NCI-H187 (cell line): Measurements from ENCODE around the gene URB1.
"Not testable (repeated sequence)": the region's sequence is repeated elsewhere in the genome, so short reads cannot be mapped to it uniquely, and the experiment has no call there.

Experiments
- DNase-seq, 2 experiments: peaks; one replicate each; lab custom pipeline; 2025; lab: John Stamatoyannopoulos, UW

The URB1 gene

DNA sequence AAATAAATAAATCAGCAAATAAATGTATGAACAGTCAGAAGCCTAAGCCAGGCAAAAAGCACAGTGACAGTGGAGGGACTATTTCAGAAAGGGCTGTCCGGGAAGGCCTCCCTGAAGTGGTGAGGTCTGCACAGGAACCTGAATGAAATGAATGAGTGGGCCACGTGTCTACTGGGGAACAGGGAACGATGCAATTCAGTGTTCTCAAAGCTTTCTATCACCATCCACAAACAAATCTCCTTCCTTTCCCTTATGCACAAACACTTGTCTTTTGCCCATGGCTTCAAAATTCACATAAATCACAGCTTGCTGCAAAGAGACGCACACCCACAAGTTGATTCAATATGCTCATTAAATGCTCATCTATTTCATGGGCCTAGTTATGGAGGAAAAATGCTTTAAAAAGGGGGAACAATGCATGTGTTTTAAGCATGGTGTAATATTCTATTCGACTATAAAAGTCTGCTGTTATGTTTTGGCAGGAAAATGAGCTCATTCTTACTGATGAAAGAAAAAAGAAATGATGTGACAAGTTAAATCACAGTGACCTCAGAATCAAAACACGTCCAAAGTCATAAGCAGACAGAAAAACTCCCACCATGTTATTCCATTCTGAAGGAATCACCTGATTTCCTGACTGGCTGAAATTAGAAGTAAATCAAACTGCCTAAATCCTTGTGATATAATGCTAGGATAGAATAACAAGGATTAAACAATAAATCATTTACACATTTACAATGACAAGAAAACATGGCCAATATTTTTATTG, 21.6 kb downstream of the URB1 start:
- DNase-seq: no peak

DNA sequence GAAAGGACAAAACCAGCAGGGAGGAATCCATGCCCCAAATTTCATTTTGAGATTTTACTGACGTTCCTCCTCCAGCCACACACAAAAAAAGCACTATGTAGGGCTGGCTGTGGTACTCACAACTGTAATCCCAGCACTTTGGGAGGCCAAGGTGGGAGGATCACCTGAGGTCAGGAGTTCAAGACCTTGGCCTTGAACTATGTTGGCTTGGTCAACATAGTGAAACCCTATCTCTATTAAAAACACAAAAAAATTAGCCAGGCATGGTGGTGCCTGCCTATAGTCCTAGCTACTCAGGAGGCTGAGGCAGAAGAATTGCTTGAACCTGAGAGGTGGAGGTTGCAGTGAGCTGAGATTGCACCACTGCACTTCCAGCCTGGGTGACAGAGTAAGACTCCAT, 23.9 kb downstream of the URB1 start:
- DNase-seq: not testable (repeated sequence)

DNA sequence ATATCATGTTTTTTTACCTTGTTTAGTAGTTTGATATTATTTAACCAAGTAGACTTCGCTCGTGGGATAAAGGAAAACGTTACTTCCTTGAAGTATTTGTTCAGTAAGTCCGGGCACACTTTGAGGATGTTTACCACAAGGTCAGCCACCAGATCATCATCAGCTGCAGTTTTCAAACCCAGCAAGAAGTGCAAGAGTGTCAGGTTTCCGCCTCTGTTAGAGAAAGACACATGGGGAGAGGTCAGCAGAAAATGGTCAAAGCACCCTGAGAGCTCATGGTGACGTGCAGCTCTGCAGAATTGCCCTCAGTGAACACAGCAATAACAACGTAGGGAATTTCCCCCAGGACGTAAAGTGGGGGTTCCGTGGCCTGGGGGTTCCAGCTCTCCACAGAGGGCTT, 24.4 kb downstream of the URB1 start:
- no peak for DNase-seq

DNA sequence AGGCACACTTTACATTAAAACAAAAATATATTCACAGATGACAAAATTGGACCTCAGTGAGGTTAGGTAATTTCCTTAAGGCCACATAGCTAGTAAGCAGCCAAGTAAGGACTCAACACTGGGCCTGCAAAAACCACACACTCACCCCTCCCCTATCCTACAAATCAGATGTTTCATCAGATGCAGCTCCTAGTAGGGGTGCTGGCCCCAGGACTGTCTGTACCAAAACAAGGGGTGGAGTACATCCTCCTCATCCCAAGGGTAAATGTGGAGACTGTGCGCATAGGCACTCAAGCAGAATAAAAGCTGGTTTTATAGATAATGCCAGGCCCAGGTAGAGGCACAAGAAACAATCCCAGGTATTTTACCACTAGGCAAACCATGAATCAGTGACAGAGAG, 25.7 kb downstream of the URB1 start:
- no peak for DNase-seq

DNA sequence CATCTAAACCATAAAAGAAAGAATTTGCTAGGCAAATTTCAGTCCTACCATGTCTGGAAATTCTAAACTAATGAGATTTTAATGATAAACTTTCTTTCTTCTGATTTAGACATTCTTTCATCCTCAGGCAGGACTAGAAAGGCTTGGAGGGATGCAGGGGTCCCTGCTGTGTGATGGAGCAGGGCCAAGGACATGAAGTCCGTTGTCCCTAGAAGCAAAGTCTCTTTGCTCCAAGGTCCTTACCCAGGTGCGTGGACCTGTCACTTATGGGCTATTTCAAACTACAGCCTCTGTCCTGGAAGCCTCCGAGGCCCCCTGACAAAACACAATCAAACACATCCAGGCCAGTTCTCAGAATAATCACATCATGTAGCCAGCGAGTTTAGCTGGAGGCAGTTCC, 26.6 kb downstream of the URB1 start:
- no peak for DNase-seq

DNA sequence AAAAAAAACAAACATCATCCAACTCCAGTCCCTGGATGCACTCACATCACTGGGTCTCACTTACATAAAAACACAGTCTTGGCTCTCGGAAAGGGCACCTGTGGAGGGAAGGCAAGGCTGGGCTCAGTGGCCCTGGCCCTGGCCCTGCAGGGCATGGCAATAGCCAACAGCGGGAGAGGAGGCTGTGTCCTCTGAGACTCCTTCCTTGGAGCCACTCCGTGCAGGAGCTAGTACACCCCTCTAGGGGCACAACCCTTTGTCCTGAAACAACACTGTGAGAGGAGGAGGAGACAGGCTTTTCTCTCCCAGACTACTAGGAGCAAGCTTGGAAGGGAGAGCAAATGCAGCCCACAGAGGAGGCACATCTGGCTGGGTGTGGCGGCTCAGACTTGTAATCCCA, 28.0 kb downstream of the URB1 start:
- no peak for DNase-seq

DNA sequence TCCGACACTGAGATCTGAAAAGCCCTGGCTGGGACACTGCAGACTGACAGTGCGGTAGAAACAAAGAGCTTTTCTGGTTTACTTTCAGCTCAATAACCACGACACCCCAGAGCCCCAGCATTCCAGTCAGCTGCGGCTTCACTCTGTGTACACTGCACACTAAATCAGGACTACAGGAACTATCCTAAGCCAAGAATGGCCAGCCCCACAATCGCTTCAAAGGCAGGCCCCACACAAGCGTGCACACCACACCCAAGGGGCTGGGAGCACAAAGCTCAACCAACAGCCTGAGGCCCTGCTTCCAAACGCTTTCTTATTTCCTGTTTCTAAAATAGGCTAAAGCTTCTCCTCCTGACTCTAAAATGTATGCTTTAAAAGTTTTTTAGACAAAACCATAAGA, 28.4 kb downstream of the URB1 start:
- no peak for DNase-seq

DNA sequence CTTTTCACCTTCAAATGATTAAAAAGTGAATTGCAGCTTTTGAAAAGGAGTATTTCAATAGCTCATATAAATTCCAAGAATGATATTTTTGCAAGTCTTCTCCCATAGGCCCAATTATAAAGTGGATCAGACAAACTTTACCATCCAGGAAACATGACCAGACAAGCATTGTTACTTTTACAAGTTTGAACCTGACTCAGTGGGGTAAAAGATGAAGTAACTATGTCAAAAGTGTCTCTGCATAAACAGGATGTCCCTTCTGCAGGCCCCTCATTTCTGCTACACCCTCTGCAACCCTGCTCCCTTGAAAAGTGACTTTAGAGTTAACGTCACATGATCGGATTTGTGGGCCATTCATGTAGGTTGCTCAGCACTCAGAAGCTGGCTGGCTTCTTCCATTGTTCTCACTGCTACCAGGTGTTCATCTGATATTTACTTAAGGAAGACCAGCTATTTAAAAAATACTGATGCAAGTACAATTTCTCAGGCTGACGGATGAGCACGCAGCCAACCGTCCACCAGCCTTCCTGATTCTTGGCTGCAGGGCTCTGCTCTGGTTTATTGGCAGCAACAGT, 32.3 kb downstream of the URB1 start:
- DNase-seq: no peak

DNA sequence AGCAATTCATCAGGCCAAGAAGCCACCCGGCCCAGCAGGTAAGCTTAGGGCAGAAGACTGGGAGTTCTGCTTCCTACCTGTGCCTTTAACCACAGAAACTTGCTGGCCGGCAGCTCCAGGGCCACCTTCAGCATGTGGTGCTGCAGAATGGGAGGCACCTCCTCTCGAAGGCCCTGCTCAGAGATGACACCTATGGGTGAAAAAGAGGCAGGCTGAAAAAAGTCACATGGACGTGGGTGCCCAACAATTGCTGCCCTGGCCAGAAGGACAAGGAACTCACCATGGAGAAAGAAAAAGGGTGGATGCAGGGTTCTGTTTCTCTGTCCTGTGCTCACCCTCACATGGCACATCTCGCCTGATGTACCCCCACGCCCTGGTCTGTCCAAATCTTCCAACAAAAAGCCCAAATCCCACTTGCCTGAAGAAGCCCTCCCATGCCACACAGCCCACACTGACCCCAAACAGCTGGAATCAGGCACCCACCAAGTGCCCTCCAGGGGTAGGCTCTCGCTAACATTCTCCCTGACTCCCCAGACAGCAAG, 33.0 kb downstream of the URB1 start:
- no peak for DNase-seq

DNA sequence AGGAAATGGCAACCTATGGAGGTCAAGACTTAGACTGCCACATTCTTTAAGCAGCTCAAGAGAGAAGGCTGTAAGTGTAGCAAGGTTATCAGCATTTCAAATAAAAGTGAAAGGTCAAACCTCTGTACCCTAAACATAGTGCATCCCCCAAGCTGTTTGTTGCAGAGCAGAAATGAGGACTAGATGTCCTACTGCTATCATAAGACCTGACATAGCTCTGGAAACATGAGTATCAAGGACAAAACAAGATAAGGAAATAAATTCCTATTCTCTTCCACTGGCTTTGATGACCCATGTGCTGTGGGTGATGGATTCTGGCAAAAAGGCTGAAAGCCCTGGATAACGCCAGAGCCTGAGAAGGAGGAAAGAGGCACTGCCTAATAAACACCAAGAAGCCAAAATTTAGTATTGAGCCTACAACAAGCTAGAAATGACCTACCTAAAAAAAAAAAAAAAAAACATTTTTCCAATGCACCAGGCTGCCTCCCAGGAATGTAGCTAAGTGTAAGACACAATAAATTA, 35.9 kb downstream of the URB1 start:
- no peak for DNase-seq

DNA sequence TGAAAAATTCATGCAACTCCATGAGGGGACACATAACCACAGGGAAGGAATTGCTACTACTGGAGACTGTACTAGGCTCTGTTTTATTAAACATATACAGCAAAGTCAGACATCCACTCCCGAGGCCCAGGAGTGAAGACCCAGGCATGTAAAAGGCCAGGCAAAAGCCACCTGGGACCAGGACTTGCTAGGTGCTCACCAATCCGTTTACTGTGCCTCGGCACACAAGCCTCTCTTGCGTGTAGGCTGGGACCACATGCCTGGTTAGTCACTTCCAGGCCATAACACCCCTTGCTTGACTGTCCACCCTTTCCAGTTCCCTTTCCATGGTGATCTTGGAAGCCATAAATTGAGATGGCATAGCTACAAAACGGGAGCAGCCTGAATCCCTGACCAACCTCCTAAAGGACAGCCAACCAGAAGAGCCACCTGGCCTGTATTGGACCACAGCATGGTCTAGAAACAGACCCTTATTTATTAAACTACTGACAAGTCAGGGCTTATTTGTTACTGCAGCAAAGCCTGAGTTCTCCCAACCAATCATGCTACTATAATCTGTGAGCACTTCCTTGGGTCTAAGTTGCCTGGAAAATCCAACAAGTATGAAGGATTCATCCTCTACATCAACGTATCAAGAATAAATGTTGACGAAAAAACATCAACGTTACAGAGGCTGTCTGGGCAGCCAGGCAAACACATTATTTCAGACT, 39.7 kb downstream of the URB1 start:
- DNase-seq: no peak

DNA sequence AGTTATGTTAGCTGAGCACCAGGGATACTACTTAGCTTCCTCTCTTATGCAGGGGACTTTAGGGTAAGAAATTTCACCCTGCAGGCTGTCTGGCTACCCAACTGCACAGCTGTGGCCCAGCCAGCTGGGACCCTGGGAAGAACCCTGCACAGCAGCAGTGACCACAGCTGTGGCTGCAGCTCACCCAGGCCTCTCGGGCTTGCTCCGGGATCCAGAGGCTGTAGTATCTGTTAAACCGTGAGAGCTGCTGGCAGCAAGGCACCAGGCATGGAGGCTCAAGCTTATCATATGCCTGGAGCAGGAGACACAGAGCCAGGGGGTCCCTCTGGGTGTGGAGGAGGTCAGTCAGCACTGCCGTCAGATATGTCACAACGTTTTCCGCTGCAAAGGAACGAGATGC, 40.3 kb downstream of the URB1 start:
- DNase-seq: no peak

DNA sequence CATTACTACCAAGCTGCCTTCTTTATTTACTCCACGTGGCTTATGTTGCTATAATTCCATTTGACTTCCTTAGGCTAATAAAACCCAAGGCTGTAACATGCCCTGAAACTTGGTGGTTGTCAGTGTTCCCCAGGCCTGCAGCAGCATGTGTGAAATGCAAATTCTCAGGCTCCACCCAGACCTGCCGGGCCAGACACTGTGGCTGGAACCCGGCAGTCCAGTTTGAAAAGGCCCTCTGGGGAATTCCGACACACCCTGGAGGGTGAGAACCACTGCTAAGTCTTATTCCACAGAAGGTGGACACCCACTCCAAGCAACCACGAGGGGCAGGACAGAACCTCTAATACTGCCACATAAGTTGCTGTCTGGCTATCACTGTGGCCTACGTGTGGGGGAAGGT, 41.4 kb downstream of the URB1 start:
- no peak for DNase-seq

DNA sequence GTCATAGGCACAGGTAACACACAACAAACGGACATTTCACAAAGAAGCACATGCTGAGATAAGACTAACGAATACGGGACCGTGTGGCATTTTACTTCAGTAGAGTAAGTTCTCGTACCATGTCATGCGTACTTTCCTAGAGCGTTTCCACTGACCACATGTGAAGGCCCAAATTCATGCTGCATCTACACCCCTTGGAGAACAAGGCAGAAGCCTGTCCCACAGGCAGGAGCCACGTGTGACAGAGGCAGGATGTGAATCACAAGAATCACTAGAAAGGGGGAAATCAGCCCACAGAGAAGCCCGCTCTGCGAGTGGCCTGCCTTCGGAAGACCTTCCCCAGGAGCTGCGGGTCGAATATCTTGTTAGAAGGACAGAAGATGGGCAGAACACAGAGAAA, 41.8 kb downstream of the URB1 start:
- no peak for DNase-seq

DNA sequence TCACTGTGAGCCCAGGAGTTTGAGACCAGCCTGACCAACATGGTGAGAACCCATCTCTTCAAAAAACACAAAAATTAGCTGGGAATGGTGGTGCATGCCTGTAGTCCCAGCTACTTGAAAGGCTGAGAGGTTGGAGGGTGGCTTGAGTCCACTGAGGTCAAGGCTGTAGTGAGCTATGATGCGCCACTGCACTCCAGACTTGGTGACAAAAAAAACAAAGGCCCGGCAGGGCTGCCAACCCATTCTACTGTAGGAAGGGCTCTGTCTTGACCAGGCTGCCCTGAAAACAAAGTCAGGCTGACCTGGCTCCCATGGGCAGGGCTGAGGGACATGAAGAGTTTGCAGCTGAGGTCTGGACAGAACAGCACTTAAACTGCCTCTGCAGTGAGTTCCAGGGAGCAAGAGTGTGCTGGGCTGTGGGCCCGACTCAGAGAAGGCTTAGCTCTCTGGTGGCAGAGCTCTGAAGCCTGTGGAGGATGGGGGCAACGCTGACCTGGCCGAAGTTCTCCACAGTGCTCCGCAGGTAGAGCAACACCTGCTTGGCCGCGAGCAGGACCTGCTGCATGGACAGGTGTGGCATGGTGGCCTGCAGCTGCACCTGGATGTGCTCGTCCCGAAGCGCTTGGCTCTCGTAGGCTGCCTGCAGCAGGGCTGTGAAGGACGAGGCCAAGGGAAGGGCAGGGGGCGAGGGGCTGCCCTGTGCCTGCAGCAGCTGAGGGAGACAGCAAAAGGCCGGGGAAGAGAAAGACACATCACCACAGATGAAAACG, 42.4 kb downstream of the URB1 start:
- DNase-seq: no peak

DNA sequence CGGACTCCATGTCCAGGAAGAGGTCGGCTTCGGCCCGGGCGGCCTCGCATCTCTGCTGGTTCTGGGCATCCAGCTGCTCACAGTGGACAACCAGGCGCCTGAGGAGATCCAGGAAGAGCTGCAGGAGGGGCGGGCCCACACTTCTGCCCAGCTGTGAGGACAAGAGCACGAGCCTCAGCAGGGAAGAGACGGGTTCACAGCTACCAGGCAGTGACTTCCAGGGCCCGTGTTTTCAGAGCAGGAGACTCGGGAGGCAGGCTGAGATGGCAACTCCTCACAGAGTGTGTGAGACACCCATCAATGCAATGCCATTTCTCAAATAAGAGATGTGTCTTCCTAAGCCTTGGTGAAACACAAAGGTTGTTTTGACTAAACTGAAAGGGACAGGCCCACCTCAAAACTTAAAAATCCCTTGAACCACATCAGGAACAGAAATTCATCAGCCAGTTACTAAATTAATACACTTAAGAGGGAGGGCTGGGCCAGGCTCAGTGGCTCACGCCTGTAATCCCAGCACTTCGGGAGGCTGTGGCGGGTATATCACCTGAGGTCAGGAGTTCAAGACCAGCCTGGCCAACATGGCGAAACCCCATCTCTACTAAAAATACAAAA, 43.4 kb downstream of the URB1 start:
- no peak for DNase-seq

DNA sequence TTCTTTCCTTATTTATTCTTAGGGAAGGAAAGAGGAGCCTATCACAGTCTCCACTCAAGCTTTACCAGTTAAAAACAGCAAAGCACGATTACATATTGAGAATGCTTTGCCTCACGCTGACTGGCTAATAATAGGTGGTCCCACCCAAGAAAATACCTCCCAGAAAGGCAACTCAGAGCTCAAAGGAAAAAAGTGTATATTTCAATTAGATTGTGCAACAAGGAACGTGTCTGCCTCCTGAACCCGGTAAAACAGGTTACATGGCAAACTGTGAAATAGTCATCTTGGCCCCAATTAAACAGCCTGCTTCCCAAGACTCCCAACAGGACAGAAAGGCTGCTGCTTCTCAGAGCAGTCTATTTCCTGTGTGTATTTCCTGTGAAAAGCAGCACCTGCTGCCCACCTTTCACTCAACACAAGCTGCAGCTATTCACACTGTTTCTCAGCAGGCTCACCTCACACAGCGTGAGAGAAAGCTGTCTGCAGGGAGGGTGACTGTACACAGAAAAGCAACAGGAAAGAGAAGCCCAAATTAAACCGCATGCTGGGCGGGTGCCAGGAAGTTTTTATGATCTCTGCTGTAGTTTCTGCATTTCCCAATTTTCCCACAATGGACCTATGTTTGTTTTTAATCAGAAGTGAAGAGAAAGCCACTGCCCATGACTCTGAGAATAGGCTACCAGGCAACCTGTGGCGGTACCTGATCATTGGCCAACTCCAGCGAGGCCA, 44.0 kb downstream of the URB1 start:
- DNase-seq: no peak

DNA sequence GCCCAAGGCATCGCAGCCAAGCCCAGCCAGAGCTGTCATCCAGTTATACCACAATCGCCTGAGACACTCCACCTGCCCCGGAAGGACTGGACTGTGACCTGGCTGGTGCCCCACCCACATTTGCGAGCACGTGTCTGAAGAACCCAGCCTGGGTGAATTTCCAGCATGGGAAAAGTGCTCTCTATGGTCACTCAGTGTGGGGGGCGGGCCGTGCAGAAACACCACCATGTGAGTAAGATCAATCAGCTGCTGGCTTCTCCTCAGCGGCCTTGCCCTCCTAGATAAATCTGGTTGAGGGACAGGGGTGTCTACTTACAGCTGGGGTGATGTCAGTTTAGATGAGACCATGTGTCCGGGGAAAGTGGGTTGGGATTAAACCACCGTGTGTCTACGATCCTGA, 44.8 kb downstream of the URB1 start:
- DNase-seq: no peak

DNA sequence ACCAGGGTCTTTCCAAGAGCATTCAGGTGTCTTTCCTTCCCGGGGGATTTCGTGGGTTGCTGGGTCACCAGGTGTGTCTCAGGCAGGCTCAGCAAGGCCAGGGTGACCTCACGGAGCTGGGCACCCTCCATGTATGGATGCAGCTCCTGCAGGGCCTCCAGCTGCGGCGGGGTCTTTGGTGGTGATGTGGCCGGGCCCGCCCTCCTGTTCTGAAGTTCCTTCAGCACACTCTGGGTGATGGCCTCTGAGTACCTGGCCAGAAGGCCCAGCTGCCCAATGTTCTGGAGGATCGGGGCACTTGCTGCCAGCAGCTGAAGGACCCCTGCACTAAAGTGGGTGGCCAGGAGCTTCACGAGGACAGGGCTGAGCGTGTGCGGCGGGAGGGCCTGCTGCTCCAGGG, 45.5 kb downstream of the URB1 start:
- DNase-seq: no peak

DNA sequence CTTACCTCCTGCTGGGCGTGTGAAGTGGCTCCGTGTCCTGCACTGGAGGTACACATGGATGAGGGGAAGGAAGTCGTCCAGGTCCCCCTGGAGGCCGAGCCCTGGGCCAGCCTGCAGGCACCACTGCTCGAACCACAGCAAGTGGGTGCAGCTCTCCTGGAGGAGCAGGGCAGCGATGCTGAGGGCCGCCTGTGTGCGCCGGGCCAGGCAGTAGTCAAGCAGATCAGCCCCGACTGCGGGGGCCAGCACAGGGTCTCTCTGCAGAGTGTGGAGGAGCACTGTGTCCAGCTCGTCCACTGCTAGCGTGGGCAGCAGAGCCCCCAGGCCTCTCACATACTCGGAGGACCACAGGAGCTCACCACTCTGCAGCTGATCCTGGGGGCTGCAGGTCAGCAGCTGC, 45.9 kb downstream of the URB1 start:
- no peak for DNase-seq
